ENCODE results near the gene B9D1.

DNA sequence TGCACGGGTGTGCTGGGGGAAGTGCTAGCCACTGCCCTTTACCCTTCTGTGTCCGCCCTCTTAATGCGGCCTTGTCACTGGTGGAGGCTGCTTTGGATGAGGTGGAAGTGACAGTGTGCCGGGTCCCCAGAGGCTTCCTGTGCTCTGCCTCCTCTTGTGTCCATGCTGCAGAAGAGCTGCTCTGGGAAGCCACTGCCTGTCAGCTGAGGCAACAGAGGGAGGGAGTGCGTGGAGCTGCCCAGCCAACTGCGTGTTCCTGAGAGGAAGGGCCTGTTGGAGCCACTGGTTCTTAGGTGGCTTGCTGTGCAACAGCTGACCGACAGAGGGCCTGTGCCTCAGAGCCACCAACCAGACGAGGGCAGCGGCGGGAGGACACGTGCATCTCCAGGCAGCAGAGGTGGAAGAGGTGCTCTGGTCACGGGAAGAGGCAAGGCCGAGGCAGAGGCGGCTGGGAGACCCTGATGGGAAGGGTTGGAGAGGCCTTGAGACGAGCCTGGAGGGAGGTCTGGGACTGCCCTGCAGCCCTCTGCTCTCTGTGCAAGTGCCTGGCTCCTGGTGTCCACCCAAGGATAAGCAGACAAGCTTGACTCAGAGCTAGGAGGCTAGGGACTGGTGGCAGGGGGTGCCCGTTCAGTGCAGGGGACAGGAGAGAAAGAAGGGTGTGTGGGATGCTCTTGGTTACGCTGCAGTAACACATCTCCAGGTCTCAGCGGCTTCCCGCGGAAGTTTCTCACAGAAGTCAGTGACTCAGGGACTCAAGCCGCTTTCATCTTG is 25.4 kb downstream of the B9D1 start:
- no peak for TF ChIP-seq ATAD3A (CRISPR knock-in tag; IDR thresholded peaks at IDR 0.05)
- TF ChIP-seq POLR2AphosphoS5 (IDR thresholded peaks at IDR 0.05; ENCODE audit: low read depth, low read length), result peak; percentile 43
- TF ChIP-seq, protein P1, sequence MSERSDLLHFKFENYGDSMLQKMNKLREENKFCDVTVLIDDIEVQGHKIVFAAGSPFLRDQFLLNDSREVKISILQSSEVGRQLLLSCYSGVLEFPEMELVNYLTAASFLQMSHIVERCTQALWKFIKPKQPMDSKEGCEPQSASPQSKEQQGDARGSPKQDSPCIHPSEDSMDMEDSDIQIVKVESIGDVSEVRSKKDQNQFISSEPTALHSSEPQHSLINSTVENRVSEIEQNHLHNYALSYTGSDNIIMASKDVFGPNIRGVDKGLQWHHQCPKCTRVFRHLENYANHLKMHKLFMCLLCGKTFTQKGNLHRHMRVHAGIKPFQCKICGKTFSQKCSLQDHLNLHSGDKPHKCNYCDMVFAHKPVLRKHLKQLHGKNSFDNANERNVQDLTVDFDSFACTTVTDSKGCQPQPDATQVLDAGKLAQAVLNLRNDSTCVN (CRISPR knock-in tag; IDR thresholded peaks at IDR 0.05; ENCODE audit: borderline replicate concordance), result peak; percentile 66; the same call in 1 of the 2 replicates
- peak; percentile 92 for TF ChIP-seq RNF2 (conservative IDR thresholded peaks at IDR 0.05; ENCODE audit: low read depth)
- TF ChIP-seq, protein P2, sequence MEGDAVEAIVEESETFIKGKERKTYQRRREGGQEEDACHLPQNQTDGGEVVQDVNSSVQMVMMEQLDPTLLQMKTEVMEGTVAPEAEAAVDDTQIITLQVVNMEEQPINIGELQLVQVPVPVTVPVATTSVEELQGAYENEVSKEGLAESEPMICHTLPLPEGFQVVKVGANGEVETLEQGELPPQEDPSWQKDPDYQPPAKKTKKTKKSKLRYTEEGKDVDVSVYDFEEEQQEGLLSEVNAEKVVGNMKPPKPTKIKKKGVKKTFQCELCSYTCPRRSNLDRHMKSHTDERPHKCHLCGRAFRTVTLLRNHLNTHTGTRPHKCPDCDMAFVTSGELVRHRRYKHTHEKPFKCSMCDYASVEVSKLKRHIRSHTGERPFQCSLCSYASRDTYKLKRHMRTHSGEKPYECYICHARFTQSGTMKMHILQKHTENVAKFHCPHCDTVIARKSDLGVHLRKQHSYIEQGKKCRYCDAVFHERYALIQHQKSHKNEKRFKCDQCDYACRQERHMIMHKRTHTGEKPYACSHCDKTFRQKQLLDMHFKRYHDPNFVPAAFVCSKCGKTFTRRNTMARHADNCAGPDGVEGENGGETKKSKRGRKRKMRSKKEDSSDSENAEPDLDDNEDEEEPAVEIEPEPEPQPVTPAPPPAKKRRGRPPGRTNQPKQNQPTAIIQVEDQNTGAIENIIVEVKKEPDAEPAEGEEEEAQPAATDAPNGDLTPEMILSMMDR (CRISPR knock-in tag; IDR thresholded peaks at IDR 0.05), result peak; percentile 94
- TF ChIP-seq, protein P3, sequence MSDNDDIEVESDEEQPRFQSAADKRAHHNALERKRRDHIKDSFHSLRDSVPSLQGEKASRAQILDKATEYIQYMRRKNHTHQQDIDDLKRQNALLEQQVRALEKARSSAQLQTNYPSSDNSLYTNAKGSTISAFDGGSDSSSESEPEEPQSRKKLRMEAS (IDR thresholded peaks at IDR 0.05), result peak; percentile 99
- TF ChIP-seq FOXM1 (CRISPR knock-in tag; IDR thresholded peaks at IDR 0.05), result no peak
- TF ChIP-seq ZNF12 (CRISPR knock-in tag; IDR thresholded peaks at IDR 0.05), result no peak
- no peak; the same call in 1 of the 2 replicates for TF ChIP-seq SAFB2 (CRISPR knock-in tag; IDR thresholded peaks at IDR 0.05; ENCODE audit: borderline replicate concordance, low read depth)
- TF ChIP-seq NR3C1 (CRISPR knock-in tag; IDR thresholded peaks at IDR 0.05), result no peak
